Vagina (tissue), 2 donors: Measurements from ENCODE around the gene KTI12. TPM values are rescaled to one million over a fixed set of nuclear protein-coding genes. Genes with fewer than 3 reads are reported as not detected.

Experiments
- DNase-seq, 2 donors: peaks; one replicate each; pipeline ENCODE4 v3.0.0-alpha.2; 2017; ENCODE audit errors: extremely low spot score in 2 of 2
- H3K27ac ChIP-seq: fragments of 200-600 bp; sonication (generic); one replicate; pipeline ENCODE4 v1.5.1; 2019
- H3K27me3 ChIP-seq: fragments of 200-600 bp; sonication (generic); one replicate; pipeline ENCODE4 v1.5.1; 2019
- H3K36me3 ChIP-seq, 2 donors: fragments of 200-600 bp; sonication (generic); one replicate each; pipeline ENCODE4 v1.5.1; 2017 to 2019
- H3K4me1 ChIP-seq: fragments of 200-600 bp; sonication (generic); one replicate; pipeline ENCODE4 v1.5.1; 2019
- H3K4me3 ChIP-seq, 2 donors: fragments of 200-600 bp; sonication (generic); 1 replicate in 1 of 2; 2 replicates in 1 of 2; pipeline ENCODE4 v1.5.1; 2016 to 2019
- H3K9me3 ChIP-seq: fragments of 200-600 bp; sonication (generic); one replicate; pipeline ENCODE4 v1.5.1; 2019
- POLR2A ChIP-seq, 2 donors: fragments of 450-650 bp; IDR thresholded peaks; one replicate each; pipeline ENCODE4 v1.6.1; 2017; ENCODE audit warnings: antibody characterized with exemption in 2 of 2, mild to moderate bottlenecking in 2 of 2, moderate library complexity in 2 of 2
- POLR2AphosphoS5 ChIP-seq, 2 donors: sonication (generic); formaldehyde crosslinking; IDR thresholded peaks; one replicate each; pipeline ENCODE4 v1.9.0; 2017; ENCODE audit warnings: antibody characterized with exemption in 2 of 2, mild to moderate bottlenecking in 2 of 2, low read depth in 1 of 2; ENCODE audit not compliant: insufficient read depth in 1 of 2
- intact Hi-C: fragments of 100-400 bp; cut with DNase I; formaldehyde crosslinking; loops from one replicate; pipeline ENCODE4 v1.15.1; 2023
- total RNA-seq: library from RNA; depleted of rRNA; stranded (reverse); fragments of >200 nt; gene quantifications from one replicate; pipeline ENCODE4 v1.2.3, GENCODE V29; 2016
- TF ChIP-seq, protein P1 (sequence below), 3 experiments: fragments of 450-650 bp in 2 of 3; fragments of 200-600 bp in 1 of 3; sonication (generic) in 1 of 3; IDR thresholded peaks; one replicate each; pipeline ENCODE4 v1.5.1; 2017 to 2019; ENCODE audit warnings: antibody characterized with exemption in 3 of 3, mild to moderate bottlenecking in 2 of 3, moderate library complexity in 2 of 3

KTI12 gene
- total RNA-seq, 1 donor from 2014 or later, result 13.8 TPM

DNA sequence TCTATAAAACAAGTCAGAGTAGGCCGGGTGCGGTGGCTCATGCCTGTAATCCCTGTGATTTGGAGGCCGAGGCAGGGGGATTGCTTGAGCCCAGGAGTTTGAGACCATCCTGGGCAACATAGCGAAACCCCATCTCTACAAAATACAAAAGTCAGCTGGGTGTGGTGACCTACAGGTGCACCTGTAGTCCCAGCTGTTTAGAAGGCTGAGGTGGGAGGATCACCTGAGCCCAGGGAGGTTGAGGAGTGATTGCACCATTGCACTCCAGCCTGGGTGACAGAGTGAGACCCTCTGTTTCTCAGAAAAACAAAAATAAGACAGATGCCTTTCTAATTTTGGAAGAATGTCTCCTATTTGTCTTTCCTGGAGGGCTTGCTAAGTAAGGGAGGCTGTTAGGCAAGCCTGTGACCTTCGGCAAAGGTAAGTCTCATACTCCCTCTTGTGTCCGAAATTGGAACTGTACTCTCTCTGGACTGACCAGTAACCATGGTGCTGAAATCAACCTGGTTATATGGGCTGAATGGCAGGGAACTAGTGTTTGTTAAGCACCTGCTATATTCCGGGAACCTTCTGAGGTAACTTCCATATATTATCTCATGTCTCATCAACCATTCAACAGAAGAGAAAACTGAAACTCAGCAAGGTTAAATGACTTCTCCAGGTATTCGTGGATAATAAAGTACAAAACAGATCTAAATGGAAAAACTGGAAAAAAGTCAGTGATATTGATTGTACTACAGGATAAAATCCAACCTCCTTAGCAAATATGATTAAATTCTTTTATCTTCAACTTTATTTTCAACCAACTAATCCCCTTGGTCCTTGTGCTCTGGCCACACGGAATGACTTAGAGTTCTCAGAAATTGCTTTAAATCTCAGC is 31.3 kb downstream of the KTI12 start:
- intact Hi-C loops, result no loop called here
- Histone ChIP-seq H3K27me3 (no peaks in the 10 kb centered on the region), H3K4me1 (no peaks in the 10 kb centered on the region), H3K9me3 (no peaks in the 10 kb centered on the region), H3K36me3 (no peaks in the 10 kb centered on the region), H3K27ac (no peak overlapping the region), H3K4me3 (no peak overlapping the region)
- no peak for DNase-seq
- TF ChIP-seq POLR2A (IDR thresholded peaks at IDR 0.05) (no peak), POLR2AphosphoS5 (IDR thresholded peaks at IDR 0.05; ENCODE audit: insufficient read depth in 1 of 2, low read depth in 1 of 2) (no peak)
- TF ChIP-seq, protein P1, sequence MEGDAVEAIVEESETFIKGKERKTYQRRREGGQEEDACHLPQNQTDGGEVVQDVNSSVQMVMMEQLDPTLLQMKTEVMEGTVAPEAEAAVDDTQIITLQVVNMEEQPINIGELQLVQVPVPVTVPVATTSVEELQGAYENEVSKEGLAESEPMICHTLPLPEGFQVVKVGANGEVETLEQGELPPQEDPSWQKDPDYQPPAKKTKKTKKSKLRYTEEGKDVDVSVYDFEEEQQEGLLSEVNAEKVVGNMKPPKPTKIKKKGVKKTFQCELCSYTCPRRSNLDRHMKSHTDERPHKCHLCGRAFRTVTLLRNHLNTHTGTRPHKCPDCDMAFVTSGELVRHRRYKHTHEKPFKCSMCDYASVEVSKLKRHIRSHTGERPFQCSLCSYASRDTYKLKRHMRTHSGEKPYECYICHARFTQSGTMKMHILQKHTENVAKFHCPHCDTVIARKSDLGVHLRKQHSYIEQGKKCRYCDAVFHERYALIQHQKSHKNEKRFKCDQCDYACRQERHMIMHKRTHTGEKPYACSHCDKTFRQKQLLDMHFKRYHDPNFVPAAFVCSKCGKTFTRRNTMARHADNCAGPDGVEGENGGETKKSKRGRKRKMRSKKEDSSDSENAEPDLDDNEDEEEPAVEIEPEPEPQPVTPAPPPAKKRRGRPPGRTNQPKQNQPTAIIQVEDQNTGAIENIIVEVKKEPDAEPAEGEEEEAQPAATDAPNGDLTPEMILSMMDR (IDR thresholded peaks at IDR 0.05), result peak; percentile 60 to 89 (median 63)

DNA sequence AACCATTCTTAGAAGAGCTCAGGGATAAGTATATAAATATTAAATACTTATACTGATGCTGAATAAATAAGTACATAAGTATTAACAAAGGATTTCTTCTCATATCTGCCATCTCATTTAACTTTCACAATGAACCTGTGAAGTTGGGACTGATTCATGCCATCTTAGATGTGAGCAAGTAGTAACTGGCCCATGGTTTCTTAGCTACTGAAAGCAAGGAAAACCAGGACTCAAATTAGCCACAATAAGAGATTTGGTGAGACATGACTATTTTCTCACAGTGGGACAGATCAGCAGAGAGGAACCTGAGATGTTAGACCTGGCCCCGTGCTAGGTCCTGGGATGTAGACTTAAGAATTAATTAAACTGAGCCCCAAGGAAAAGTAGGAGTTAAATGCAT is 34.9 kb downstream of the KTI12 start:
- no peak overlapping the region for H3K4me3 ChIP-seq
- no peak overlapping the region for H3K27ac ChIP-seq
- no peaks in the 10 kb centered on the region for H3K4me1 ChIP-seq
- H3K9me3 ChIP-seq, result no peaks in the 10 kb centered on the region
- no peak for DNase-seq
- intact Hi-C loops, result no loop called here
- H3K27me3 ChIP-seq, result no peaks in the 10 kb centered on the region
- no peaks in the 10 kb centered on the region for H3K36me3 ChIP-seq
- TF ChIP-seq, protein P1 (IDR thresholded peaks at IDR 0.05), result no peak
- TF ChIP-seq POLR2A (IDR thresholded peaks at IDR 0.05), result no peak
- TF ChIP-seq POLR2AphosphoS5 (IDR thresholded peaks at IDR 0.05; ENCODE audit: insufficient read depth in 1 of 2, low read depth in 1 of 2), result no peak

DNA sequence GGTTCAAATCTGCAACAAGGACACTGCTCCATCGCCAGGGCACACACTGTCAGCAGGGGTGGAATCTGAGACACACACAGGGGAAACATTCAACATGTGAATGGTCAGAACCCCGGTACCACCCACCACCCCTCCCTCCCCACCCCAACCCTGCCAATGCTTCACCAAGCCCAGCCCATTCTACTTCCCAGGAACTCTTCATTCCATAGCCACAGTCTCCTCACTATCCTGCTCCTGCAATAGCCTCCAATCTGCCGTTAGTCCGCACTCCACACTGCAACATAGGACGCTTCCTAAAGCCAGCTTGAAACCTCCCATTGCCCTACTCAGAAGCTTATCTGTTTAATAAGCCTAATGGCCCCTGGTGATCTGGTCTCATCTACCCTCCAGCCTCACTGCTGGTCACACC is 35.6 kb downstream of the KTI12 start:
- no peaks in the 10 kb centered on the region for H3K27me3 ChIP-seq
- TF ChIP-seq, protein P1 (IDR thresholded peaks at IDR 0.05), result no peak
- intact Hi-C loops, result no loop called here

DNA sequence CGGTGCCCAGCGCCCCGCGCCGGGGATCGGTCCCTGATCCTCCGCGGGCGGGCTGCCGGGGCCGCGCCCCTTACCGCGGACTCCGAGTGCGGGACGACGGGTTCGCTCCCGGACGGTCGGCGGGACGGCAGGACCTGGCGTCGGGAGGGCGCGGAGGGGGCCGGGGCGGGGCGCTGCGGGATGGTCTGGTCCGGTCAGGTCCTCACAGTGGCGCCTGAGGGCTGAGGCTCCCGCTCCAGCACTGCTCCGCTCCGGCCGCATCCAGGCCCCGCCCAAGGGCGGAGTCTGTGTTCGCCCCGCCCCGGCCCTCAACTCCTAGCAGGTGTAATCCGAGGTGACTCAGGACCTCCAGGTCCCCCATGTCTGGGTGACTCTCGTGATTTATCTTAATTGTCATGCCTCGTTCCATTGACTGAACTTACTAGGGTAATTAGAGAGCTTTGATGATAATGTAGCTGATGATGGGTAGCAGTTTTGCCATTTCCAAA is 43.1 kb downstream of the KTI12 start, which contains the start of gene RAB3B:
Gene RAB3B (minus strand): TSS at position 223 of the 488 bp plus-strand sequence. CDS start 13,583 bp downstream, outside the sequence.
- TF ChIP-seq, protein P1 (IDR thresholded peaks at IDR 0.05), result no peak
- no peak for TF ChIP-seq POLR2A (IDR thresholded peaks at IDR 0.05)
- no peak for TF ChIP-seq POLR2AphosphoS5 (IDR thresholded peaks at IDR 0.05; ENCODE audit: insufficient read depth in 1 of 2, low read depth in 1 of 2)
- Histone ChIP-seq H3K9me3 (no peaks in the 10 kb centered on the region), H3K27ac (no peak within 1 kb of the TSS), H3K36me3 (no peaks in the 10 kb centered on the region), H3K27me3 (peaks cover 6% of the 10 kb centered on the region), H3K4me1 (no peaks in the 10 kb centered on the region), H3K4me3 (peak within 1 kb of the TSS; percentile 40 to 44)
- DNase-seq, result no peak
- intact Hi-C loops, result no loop called here

More for the DNA sequence above, 35.6 kb downstream of the KTI12 start:
- H3K27ac ChIP-seq, result no peak overlapping the region
- no peaks in the 10 kb centered on the region for H3K36me3 ChIP-seq
- no peak for DNase-seq
- H3K9me3 ChIP-seq, result no peaks in the 10 kb centered on the region
- H3K4me3 ChIP-seq, result no peak overlapping the region
- no peaks in the 10 kb centered on the region for H3K4me1 ChIP-seq
